Epithelial cell of proximal tubule (primary cell): ENCODE results near the gene KIF19. TPM values are rescaled to one million over a fixed set of nuclear protein-coding genes. Genes with fewer than 3 reads are reported as not detected.

Source experiments
- DNase-seq: peaks from one replicate; pipeline ENCODE4 v3.0.0-alpha.2; 2011; ENCODE audit warnings: low read depth
- H3K4me3 ChIP-seq: 2 replicates; pipeline ENCODE4 v1.5.1; 2011; ENCODE audit warnings: low read depth, mild to moderate bottlenecking, low read length
- CTCF ChIP-seq: conservative IDR thresholded peaks from 2 replicates; pipeline ENCODE4 v1.5.1; 2012; ENCODE audit warnings: low read depth, mild to moderate bottlenecking, low read length
- total RNA-seq: library from RNA; depleted of rRNA; stranded (reverse); fragments of >200 nt; gene quantifications from 2 replicates; pipeline ENCODE4 v1.2.3, GENCODE V29; 2015

Gene KIF19
- total RNA-seq, 1 donor from 2014 or later, result not detected

GRCh38 chr17:74317071-74317470 lies 9.0 kb upstream of the KIF19 start:
- no peak for TF ChIP-seq CTCF
- H3K4me3 ChIP-seq, result no peak overlapping the region
- DNase-seq, result no peak

- no peak for DNase-seq
- no peak for TF ChIP-seq CTCF
- H3K4me3 ChIP-seq, result no peak overlapping the region
Observed at GRCh38 chr17:74318391-74318790, 7.6 kb upstream of the KIF19 start.

- no peak for DNase-seq
- no peak for TF ChIP-seq CTCF
- H3K4me3 ChIP-seq, result no peak overlapping the region
Observed at GRCh38 chr17:74324521-74324920, 1.5 kb upstream of the KIF19 start.

GRCh38 chr17:74325376-74325742 lies 667 bp upstream of the KIF19 start:
- H3K4me3 ChIP-seq, result no peak overlapping the region
- DNase-seq, result no peak
- TF ChIP-seq CTCF, result no peak

GRCh38 chr17:74326506-74326905 lies 480 bp downstream of the KIF19 start:
- DNase-seq, result no peak
- no peak for TF ChIP-seq CTCF
- H3K4me3 ChIP-seq, result no peak overlapping the region

GRCh38 chr17:74328487-74328886 lies 2.5 kb downstream of the KIF19 start:
- no peak overlapping the region for H3K4me3 ChIP-seq
- no peak for TF ChIP-seq CTCF
- no peak for DNase-seq

GRCh38 chr17:74329378-74329777 lies 3.4 kb downstream of the KIF19 start:
- no peak overlapping the region for H3K4me3 ChIP-seq
- DNase-seq, result no peak
- TF ChIP-seq CTCF, result no peak
